Vagina (tissue), 2 donors: ENCODE results near the gene DPYD.

Experiments used
- POLR2A ChIP-seq, 2 donors: fragments of 450-650 bp; IDR thresholded peaks; one replicate each; pipeline ENCODE4 v1.6.1; 2017; ENCODE audit warnings: antibody characterized with exemption in 2 of 2, mild to moderate bottlenecking in 2 of 2, moderate library complexity in 2 of 2
- TF ChIP-seq, protein P1 (sequence below), 3 experiments: fragments of 450-650 bp in 2 of 3; fragments of 200-600 bp in 1 of 3; sonication (generic) in 1 of 3; IDR thresholded peaks; one replicate each; pipeline ENCODE4 v1.5.1; 2017 to 2019; ENCODE audit warnings: antibody characterized with exemption in 3 of 3, mild to moderate bottlenecking in 2 of 3, moderate library complexity in 2 of 3

DNA sequence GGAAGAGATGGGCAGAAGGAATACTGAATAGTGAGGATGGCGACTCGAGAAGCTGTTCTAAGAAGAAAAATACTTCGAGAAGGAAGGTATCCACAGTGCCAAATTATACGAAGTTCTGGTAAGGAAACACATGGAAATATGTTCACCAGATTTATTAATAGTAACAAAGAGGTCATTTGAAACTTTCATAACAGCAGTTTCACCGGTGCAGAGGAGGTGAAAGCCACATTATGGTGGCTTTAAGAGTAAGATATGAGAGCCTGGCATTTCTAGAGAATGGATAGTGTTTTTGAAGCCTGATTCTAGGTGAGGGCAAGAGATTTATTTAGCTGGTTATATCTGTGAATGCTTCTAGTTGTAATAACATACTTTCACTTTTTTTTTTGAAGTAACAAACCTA lies 56.2 kb downstream of the DPYD start:
- TF ChIP-seq, protein P1, sequence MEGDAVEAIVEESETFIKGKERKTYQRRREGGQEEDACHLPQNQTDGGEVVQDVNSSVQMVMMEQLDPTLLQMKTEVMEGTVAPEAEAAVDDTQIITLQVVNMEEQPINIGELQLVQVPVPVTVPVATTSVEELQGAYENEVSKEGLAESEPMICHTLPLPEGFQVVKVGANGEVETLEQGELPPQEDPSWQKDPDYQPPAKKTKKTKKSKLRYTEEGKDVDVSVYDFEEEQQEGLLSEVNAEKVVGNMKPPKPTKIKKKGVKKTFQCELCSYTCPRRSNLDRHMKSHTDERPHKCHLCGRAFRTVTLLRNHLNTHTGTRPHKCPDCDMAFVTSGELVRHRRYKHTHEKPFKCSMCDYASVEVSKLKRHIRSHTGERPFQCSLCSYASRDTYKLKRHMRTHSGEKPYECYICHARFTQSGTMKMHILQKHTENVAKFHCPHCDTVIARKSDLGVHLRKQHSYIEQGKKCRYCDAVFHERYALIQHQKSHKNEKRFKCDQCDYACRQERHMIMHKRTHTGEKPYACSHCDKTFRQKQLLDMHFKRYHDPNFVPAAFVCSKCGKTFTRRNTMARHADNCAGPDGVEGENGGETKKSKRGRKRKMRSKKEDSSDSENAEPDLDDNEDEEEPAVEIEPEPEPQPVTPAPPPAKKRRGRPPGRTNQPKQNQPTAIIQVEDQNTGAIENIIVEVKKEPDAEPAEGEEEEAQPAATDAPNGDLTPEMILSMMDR (IDR thresholded peaks at IDR 0.05) = no peak
- TF ChIP-seq POLR2A (IDR thresholded peaks at IDR 0.05) = no peak
